Gastrocnemius medialis (tissue), 4 donors: ENCODE results near the gene KRT23.

Source experiments
- POLR2A ChIP-seq, 2 donors: fragments of 450-650 bp; IDR thresholded peaks; one replicate each; pipeline ENCODE4 v1.6.1; 2017; ENCODE audit warnings: antibody characterized with exemption in 2 of 2, mild to moderate bottlenecking in 2 of 2, moderate library complexity in 2 of 2
- TF ChIP-seq, protein P1 (sequence below), 5 experiments: fragments of 450-650 bp in 3 of 5; fragments of 200-600 bp in 2 of 5; sonication (generic) in 2 of 5; IDR thresholded peaks in 4 of 5; conservative IDR thresholded peaks in 1 of 5; 1 replicate in 4 of 5; 2 replicates in 1 of 5; pipeline ENCODE4 v1.5.1; 2016 to 2019; ENCODE audit warnings: antibody characterized with exemption in 5 of 5, mild to moderate bottlenecking in 3 of 5, moderate library complexity in 3 of 5

DNA sequence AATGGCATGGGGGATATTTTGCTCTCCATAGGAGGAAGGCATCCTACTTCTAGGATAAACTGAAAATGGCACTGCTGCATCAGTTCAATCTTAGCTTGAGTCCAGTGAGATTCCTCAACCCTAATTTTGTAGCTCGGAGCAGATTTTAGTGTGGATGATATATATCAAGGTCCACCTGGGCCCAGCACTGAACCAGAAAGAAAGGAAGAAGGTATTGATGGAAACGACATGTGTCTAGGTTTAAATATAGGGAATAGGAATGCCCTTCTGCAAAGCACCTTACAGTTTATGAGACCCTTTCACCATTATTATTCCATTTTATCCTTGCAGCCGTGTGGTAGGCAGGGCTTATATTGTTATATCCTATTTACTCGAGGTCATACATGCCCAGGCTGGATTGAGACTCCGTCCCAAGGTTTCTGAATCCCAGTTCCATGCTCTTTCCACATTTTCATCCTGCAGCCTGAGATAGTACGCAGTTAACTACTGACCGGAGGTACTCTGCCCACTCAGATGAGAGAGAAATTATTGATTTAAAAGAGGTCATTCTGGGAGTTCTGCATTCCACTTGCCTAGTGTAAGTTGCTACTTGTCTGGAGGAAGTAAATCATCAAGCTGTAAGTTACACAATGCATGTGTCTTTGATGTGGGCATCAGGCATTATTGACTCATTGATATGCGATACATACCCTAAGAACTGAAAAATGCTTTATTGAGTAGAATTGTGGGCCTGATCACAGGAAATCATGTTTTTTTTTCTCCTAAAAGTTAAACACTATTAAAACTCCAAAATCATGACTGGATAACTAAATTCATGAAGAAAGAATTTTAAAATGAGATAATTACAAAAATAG lies 19.2 kb upstream of the KRT23 start:
- TF ChIP-seq, protein P1, sequence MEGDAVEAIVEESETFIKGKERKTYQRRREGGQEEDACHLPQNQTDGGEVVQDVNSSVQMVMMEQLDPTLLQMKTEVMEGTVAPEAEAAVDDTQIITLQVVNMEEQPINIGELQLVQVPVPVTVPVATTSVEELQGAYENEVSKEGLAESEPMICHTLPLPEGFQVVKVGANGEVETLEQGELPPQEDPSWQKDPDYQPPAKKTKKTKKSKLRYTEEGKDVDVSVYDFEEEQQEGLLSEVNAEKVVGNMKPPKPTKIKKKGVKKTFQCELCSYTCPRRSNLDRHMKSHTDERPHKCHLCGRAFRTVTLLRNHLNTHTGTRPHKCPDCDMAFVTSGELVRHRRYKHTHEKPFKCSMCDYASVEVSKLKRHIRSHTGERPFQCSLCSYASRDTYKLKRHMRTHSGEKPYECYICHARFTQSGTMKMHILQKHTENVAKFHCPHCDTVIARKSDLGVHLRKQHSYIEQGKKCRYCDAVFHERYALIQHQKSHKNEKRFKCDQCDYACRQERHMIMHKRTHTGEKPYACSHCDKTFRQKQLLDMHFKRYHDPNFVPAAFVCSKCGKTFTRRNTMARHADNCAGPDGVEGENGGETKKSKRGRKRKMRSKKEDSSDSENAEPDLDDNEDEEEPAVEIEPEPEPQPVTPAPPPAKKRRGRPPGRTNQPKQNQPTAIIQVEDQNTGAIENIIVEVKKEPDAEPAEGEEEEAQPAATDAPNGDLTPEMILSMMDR (IDR thresholded peaks at IDR 0.05 in 4 of 5, conservative IDR thresholded peaks at IDR 0.05 in 1 of 5): no peak
- no peak for TF ChIP-seq POLR2A (IDR thresholded peaks at IDR 0.05)
